SW 1271 (cell line): ENCODE data around the gene ACMSD.
A peak's percentile ranks its signal among the peaks of the same experiment; 100 is the strongest.
"Not testable (repeated sequence)": the region's sequence is repeated elsewhere in the genome, so short reads cannot be mapped to it uniquely, and the experiment has no call there.

Source experiments
- DNase-seq, 2 experiments: peaks; one replicate each; lab custom pipeline; 2025; lab: John Stamatoyannopoulos, UW

ACMSD gene

GRCh38 chr2:134838143-134838620 lies at the start of gene ACMSD:
ACMSD (plus strand) TSS chr2:134838616; CDS start chr2:134838683, 67 bp downstream.
- no peak for DNase-seq

GRCh38 chr2:134790487-134790886 lies 47.9 kb upstream of the ACMSD start:
- DNase-seq = no peak

- no peak for DNase-seq
Measured at GRCh38 chr2:134791616-134792015, 46.8 kb upstream of the ACMSD start.

DNA sequence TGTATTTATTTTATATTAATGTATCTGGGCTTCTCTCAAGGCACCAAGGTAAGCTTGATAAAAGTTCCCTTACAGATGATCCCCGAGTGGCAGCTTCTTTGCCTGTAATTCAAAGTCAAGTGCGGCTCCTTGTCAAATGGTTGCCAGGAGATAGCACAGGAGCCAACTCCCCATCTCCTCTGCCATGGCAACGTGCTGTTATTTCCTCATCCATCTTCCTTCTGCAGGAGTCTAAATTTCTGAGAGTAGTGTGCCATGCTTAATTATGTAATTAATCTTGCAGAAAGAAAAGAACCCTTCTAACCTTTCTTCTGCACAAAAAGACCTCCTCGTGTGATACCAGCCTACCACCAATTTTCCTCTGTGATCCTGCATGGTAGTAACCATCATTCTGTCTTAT lies 46.2 kb upstream of the ACMSD start:
- DNase-seq = no peak

- DNase-seq = no peak
Measured at GRCh38 chr2:134795765-134796164, 42.7 kb upstream of the ACMSD start.

GRCh38 chr2:134796373-134796772 lies 42.0 kb upstream of the ACMSD start:
- no peak for DNase-seq

GRCh38 chr2:134799936-134800335 lies 38.5 kb upstream of the ACMSD start:
- no peak for DNase-seq

GRCh38 chr2:134800341-134800740 lies 38.1 kb upstream of the ACMSD start:
- no peak for DNase-seq

DNA sequence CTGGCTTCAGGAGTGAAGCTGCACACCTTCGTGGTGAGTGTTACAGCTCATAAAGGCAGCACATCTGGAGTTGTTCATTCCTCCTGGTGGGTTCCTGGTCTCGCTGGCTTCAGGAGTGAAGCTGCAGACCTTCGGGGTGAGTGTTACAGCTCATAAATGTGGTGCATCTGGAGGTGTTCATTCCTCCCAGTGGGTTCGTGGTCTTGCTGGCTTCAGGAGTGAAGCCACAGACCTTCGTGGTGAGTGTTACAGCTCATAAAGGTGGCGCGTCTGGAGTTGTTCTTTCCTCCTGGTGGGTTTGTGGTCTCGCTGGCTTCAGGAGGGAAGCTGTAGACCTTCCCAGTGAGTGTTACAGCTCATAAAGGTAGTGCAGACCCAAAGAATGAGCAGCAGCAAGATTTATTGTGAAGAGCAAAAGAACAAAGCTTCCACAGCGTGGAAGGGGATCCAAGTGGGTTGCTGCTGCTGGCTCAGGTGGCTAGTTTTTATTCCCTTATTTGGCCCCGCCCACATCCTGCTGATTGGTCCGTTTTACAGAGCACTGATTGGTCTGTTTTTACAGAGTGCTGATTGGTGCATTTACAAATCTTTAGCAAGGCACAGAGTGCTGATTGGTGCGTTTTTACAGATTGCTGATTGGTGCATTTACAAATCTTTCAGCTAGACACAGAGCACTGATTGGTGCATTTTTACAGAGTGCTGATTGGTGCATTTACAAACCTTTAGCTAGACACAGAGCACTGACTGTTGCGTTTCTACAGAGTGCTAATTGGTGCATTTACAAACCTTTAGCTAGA lies 34.6 kb upstream of the ACMSD start:
- not testable (repeated sequence) for DNase-seq

DNA sequence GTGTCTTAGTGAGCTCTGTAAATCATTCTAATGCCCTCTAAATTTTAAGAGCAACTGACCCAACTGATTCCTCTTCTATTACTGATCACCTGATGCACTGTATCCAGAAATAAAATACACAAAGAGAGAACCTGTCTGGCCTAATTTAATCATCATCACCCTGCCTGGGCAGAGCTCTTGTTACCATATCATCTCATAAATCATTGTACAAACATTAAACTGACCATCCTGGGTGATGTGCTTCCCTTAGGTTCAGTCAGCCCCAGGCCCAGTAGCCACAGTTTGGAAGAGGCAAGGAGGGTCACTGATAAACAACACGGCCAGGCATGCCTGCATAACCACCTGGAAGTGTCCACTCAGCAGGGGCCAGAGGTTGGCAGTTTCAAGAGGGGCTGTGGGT lies 22.7 kb upstream of the ACMSD start:
- no peak for DNase-seq

GRCh38 chr2:134818321-134818720 lies 20.1 kb upstream of the ACMSD start:
- DNase-seq = peak in 1 of 2 experiments; percentile 11

- DNase-seq = peak; percentile 24 to 62
Measured at GRCh38 chr2:134819334-134819733, 19.1 kb upstream of the ACMSD start.

GRCh38 chr2:134823431-134823830 lies 15.0 kb upstream of the ACMSD start:
- no peak for DNase-seq

GRCh38 chr2:134823832-134824231 lies 14.6 kb upstream of the ACMSD start:
- no peak for DNase-seq

DNA sequence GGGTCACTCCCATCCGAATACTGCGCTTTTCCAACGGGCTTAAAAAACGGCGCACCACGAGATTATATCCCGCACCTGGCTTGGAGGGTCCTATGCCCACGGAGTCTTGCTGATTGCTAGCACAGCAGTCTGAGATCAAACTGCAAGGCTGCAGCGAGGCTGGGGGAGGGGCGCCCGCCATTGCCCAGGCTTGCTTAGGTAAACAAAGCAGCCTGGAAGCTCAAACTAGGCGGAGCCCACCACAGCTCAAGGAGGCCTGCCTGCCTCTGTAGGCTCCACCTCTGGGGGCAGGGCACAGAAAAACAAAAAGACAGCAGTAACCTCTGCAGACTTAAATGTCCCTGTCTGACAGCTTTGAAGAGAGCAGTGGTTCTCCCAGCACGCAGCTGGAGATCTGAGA lies 12.7 kb upstream of the ACMSD start:
- DNase-seq = not testable (repeated sequence)

- DNase-seq = no peak
Measured at GRCh38 chr2:134835471-134835870, 2.9 kb upstream of the ACMSD start.

DNA sequence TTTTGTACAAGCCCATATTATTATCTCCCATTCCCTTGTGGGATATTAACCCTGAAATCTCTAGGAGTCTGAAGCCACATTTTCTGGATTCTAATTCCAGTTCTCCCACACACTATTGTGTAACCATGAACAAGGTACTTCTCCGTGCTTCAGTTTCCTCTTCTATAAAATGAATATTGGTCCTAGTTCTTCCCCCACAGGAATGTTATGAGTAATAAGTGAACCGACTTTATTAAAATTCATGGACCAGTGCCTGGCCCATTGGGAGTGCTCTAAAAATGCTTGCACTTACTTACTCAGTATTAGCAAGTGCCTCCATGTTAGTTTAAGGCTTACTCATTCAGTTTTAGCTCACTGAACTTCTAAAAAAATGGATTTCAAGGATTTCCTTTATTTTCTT lies 1.4 kb upstream of the ACMSD start:
- DNase-seq = no peak

- no peak for DNase-seq
Measured at GRCh38 chr2:134839649-134840048, 1.2 kb downstream of the ACMSD start.

GRCh38 chr2:134842930-134843490 lies 4.6 kb downstream of the ACMSD start:
- no peak for DNase-seq

DNA sequence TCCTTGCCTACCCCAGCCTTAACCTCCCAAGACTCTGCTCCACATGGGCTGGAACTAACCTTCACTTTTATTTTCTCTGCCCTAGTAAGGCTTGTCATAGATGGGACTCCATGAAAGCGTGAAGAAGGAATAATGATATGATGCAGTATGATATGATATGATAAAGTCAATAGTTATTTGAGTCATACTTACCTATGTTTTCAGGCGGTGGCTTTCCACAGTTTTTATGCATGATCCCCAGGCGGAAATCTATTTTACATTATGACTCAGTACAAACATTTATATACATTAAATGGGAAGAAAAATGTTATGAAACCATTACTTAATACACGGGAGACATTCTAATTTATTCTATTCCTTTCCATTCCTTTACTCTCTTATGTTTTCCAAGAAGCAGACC lies 5.6 kb downstream of the ACMSD start:
- DNase-seq = no peak

DNA sequence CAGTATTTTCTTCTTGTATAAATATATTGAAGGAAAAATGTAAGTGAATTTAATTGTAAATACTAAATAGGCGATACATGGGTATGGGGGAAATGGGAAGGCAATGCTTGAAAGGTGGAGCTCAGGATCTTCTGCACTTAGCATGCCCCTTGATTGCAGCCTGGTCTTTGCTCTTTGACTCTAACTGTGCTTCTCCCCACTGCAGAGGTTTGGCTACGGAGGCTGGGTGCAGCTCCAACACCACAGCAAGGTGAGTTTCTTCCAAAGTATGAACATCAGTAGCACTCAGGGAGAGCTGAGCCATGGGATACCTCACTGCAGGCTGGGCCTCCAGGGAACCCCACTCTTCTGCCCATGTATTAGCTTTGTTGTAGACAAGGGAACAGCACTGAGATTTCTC lies 6.6 kb downstream of the ACMSD start:
- no peak for DNase-seq

GRCh38 chr2:134845719-134846118 lies 7.3 kb downstream of the ACMSD start:
- no peak for DNase-seq

DNA sequence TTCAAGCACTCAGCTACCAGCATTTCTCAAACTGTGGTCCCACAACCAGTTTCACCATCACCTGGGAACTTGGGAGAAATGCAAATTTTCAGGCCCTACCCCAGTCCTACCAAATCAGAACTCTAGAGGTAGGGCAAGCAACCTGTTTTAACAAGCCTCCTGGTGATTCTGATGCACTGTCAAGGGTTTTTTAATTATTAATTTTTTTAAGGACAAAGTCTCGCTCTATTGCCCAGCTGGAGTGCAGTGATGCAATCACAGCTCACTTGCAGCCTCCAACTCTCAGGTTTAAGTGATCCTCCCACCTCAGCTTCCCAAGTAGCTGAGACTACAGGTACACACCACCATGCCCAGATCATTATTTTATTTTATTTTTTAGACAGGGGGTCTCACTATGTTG lies 7.8 kb downstream of the ACMSD start:
- no peak for DNase-seq

- not testable (repeated sequence) for DNase-seq
Measured at GRCh38 chr2:134847582-134847981, 9.2 kb downstream of the ACMSD start.
